ENCODE measurements around the gene OLIG2. TPM values are rescaled to one million over a fixed set of nuclear protein-coding genes. Genes with fewer than 3 reads are reported as not detected.

OLIG2 gene
- total and polyA plus RNA-seq, 8 donors = 0.06 TPM; not detected in 7

DNA sequence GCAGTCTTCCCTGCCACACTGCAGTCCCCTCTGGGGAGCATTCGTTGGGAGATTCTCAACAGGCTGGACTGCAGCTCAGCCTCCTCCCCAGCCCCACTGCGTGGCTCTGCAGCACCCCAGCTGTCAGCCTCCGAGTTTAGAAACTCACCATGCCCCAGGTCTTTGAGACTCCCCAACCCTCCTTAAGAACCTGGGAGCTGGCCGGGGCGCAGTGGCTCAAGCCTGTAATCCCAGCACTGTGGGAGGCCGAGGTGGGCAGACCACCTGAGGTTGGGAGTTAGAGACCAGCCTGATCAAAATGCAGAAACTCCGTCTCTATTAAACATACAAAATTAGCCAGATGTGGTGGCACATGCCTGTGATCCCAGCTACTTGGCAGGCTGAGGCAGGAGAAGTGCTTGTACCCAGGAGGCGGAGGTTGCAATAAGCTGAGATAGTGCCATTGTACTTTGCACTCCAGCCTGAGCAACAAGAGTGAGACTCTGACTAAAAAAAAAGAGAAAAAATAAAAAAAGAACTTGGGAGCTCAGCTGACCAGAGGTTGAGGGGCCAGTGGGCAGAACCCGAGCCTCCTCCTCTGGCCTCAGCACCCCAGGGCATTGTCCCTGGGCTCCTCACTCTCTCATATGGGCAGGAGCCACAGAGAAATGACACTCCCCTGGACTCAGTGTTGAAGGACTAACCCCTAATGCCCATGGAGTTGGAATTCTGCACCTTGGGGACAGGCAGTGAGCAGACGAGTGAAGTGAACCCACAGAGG, 5.6 kb downstream of the OLIG2 start:
- no peak for DNase-seq
- intact Hi-C loops (cut with DNase I) = no loop called here
- WGBS, 2 donors = 17 to 22% methylated on average over 10 of the region's 10 CpGs
- FAIRE-seq = no peak
- ATAC-seq = no peak
- no peaks in the 10 kb centered on the region for H3K36me3 ChIP-seq
- no peak overlapping the region for H3K27ac ChIP-seq
- H3K4me3 ChIP-seq = no peak overlapping the region
- peaks cover 0 to 31% (median 3%) of the 10 kb centered on the region in 4 donors for H3K27me3 ChIP-seq
- H3K9me3 ChIP-seq = no peaks in the 10 kb centered on the region
- H3K4me1 ChIP-seq = peaks cover 0 to 6% (median 0%) of the 10 kb centered on the region in 3 donors
- TF ChIP-seq, protein P1, sequence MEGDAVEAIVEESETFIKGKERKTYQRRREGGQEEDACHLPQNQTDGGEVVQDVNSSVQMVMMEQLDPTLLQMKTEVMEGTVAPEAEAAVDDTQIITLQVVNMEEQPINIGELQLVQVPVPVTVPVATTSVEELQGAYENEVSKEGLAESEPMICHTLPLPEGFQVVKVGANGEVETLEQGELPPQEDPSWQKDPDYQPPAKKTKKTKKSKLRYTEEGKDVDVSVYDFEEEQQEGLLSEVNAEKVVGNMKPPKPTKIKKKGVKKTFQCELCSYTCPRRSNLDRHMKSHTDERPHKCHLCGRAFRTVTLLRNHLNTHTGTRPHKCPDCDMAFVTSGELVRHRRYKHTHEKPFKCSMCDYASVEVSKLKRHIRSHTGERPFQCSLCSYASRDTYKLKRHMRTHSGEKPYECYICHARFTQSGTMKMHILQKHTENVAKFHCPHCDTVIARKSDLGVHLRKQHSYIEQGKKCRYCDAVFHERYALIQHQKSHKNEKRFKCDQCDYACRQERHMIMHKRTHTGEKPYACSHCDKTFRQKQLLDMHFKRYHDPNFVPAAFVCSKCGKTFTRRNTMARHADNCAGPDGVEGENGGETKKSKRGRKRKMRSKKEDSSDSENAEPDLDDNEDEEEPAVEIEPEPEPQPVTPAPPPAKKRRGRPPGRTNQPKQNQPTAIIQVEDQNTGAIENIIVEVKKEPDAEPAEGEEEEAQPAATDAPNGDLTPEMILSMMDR (IDR thresholded peaks at IDR 0.05) = no peak

DNA sequence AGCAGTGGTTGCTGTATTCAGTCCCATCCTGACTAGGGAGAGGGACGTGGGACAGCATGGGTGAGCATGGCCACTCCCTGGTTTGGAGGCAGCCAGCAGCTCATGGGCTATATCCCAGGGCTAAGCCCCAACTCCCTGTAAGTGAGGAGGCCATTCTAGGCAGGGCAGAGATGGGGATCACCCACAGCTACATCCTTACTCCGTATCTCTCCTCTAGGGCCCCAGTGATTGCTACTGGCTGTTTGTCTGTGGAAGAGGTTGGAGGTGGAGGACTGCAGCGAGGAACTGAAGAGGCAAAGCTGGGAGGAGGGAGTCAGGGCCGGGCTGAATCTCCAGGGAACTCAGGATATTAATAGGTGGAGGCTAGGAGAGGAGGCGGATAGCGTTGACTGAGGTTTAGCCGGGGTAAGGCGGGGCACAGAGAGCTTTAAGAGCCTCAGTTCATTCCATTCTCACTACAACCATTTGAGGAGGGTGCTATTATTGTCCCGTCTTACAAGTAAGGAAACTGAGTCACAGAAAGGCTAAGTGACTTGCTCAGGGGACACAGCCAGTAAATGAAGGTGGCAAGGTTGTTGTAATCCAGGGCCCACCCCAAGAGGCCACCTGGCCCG, 6.8 kb downstream of the OLIG2 start:
- H3K27me3 ChIP-seq = peaks cover 0 to 24% (median 0%) of the 10 kb centered on the region in 4 donors
- H3K27ac ChIP-seq = no peak overlapping the region
- H3K4me1 ChIP-seq = peaks cover 0 to 6% (median 0%) of the 10 kb centered on the region in 3 donors
- no peak for FAIRE-seq
- ATAC-seq = no peak
- 12 to 17% methylated on average over 10 of the region's 10 CpGs for WGBS, 2 donors
- H3K9me3 ChIP-seq = no peaks in the 10 kb centered on the region
- H3K4me3 ChIP-seq = no peak overlapping the region
- TF ChIP-seq, protein P1 (IDR thresholded peaks at IDR 0.05) = no peak
- intact Hi-C loops (cut with DNase I) = no loop called here
- DNase-seq = no peak
- no peaks in the 10 kb centered on the region for H3K36me3 ChIP-seq

DNA sequence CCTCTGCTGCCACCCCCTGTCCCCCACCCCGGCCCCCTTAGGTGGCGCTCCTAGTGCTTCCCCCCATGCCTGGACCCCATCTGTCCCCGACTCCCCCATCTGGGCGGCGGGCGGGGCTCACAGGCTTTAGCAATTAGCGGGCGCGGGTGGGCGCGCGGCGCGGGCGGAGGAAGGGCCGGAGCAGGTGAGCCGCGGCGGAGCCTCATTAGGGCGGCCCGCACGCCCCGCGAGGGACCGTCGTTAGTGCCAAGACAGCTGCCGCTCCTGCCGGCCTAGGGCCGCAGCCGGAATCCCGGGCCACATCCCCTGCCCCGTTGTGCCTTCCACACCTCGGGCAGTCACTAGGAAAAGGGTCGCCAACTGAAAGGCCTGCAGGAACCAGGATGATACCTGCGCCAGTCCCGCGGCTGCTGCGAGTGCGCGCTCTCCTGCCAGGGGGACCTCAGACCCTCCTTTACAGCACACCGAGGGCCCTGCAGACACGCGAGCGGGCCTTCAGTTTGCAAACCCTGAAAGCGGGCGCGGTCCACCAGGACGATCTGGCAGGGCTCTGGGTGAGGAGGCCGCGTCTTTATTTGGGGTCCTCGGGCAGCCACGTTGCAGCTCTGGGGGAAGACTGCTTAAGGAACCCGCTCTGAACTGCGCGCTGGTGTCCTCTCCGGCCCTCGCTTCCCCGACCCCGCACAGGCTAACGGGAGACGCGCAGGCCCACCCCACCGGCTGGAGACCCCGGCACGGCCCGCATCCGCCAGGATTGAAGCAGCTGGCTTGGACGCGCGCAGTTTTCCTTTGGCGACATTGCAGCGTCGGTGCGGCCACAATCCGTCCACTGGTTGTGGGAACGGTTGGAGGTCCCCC, 7.6 kb downstream of the OLIG2 start:
- no peaks in the 10 kb centered on the region for H3K9me3 ChIP-seq
- H3K27me3 ChIP-seq = peaks cover 0 to 17% (median 0%) of the 10 kb centered on the region in 4 donors
- TF ChIP-seq, protein P1 (IDR thresholded peaks at IDR 0.05) = no peak
- intact Hi-C loops (cut with DNase I) = no loop called here
- H3K4me1 ChIP-seq = peaks cover 0 to 6% (median 0%) of the 10 kb centered on the region in 3 donors
- no peak for ATAC-seq
- no peaks in the 10 kb centered on the region for H3K36me3 ChIP-seq
- no peak overlapping the region for H3K4me3 ChIP-seq
- no peak for FAIRE-seq
- no peak for DNase-seq
- no peak overlapping the region for H3K27ac ChIP-seq
- 2 to 6% methylated on average over 73 to 76 of the region's 76 CpGs for WGBS, 2 donors

DNA sequence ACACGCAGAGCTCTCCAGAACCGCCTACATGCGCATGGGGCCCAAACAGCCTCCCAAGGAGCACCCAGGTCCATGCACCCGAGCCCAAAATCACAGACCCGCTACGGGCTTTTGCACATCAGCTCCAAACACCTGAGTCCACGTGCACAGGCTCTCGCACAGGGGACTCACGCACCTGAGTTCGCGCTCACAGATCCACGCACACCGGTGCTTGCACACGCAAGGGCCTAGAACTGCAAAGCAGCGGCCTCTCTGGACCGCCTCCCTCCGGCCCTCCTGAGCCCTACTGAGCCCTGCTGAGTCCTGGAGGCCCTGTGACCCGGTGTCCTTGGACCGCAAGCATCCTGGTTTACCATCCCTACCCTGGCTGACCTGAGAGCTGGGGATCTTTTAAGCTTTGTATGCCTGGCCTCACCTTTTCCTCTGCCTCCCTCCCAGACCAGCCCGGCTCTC, 8.3 kb downstream of the OLIG2 start:
- ATAC-seq (no peak), DNase-seq (no peak), FAIRE-seq (no peak)
- no peak overlapping the region for H3K4me3 ChIP-seq
- intact Hi-C loops (cut with DNase I) = no loop called here
- no peaks in the 10 kb centered on the region for H3K9me3 ChIP-seq
- no peaks in the 10 kb centered on the region for H3K36me3 ChIP-seq
- peaks cover 0 to 4% (median 0%) of the 10 kb centered on the region in 3 donors for H3K4me1 ChIP-seq
- TF ChIP-seq, protein P1 (IDR thresholded peaks at IDR 0.05) = no peak
- H3K27me3 ChIP-seq = peaks cover 0 to 17% (median 0%) of the 10 kb centered on the region in 4 donors
- no peak overlapping the region for H3K27ac ChIP-seq
- 19 to 20% methylated on average over 20 of the region's 20 CpGs for WGBS, 2 donors

All from pancreas (tissue), 10 donors.